Ascending aorta (tissue), 2 donors: ENCODE measurements around the gene PCSK6. TPM values are rescaled to one million over a fixed set of nuclear protein-coding genes. Genes with fewer than 3 reads are reported as not detected.
"Not testable (repeated sequence)": the region's sequence is repeated elsewhere in the genome, so short reads cannot be mapped to it uniquely, and the experiment has no call there.

Experiments used
- DNase-seq, 2 donors: peaks; one replicate each; pipeline ENCODE4 v3.0.0-alpha.2; 2019; ENCODE audit warnings: low spot score in 2 of 2
- H3K27ac ChIP-seq, 2 donors: fragments of 200-600 bp; sonication (generic); one replicate each; pipeline ENCODE4 v1.5.1; 2016 to 2017; ENCODE audit warnings: mild to moderate bottlenecking in 1 of 2
- H3K27me3 ChIP-seq: fragments of 200-600 bp; sonication (generic); one replicate; pipeline ENCODE4 v1.5.1; 2017
- H3K36me3 ChIP-seq, 2 donors: fragments of 200-600 bp; sonication (generic); one replicate each; pipeline ENCODE4 v1.5.1; 2016
- H3K4me1 ChIP-seq, 2 donors: fragments of 200-600 bp; sonication (generic); one replicate each; pipeline ENCODE4 v1.5.1; 2016 to 2017; ENCODE audit warnings: mild to moderate bottlenecking in 1 of 2
- H3K4me3 ChIP-seq, 2 donors: fragments of 200-600 bp; sonication (generic); one replicate each; pipeline ENCODE4 v1.5.1; 2016 to 2017; ENCODE audit warnings: mild to moderate bottlenecking in 1 of 2
- H3K9me3 ChIP-seq, 2 donors: fragments of 200-600 bp; sonication (generic); one replicate each; pipeline ENCODE4 v1.5.1; 2016
- intact Hi-C: fragments of 100-400 bp; cut with DNase I; formaldehyde crosslinking; loops from one replicate; pipeline ENCODE4 v1.15.1; 2023
- total RNA-seq: library from RNA; depleted of rRNA; stranded (reverse); fragments of >200 nt; gene quantifications from one replicate; pipeline ENCODE4 v1.1.0, GENCODE V29; 2016
- TF ChIP-seq, protein P1 (sequence below), 3 experiments: fragments of 200-600 bp in 2 of 3; fragments of 450-650 bp in 1 of 3; sonication (generic) in 2 of 3; IDR thresholded peaks; one replicate each; pipeline ENCODE4 v1.5.1; 2016 to 2019; ENCODE audit warnings: antibody characterized with exemption in 3 of 3, mild to moderate bottlenecking in 1 of 3, moderate library complexity in 1 of 3

Gene PCSK6
- total RNA-seq, 1 donor from 2014 or later: 3.9 TPM

DNA sequence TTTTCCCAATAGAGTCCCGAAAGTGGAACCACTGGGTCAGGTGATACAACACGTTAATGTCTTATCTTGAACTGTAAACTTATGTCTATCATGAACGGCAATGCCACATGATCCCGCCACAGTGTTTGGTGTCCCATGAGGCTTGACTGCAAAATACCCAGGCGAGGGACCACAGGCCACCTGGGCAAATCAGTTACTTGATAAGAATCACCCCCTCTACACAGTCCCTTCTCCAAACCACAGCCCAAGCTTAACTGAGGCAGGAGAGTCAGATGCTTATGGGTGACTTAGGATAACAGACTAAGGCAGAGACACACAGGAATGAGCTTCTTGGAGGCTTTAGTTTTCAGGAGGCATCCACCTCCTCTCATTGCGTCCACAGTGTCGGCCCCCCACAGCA, 151.5 kb downstream of the PCSK6 start:
- intact Hi-C loops: no loop called here
- DNase-seq: no peak
- Histone ChIP-seq H3K27ac (no peak overlapping the region), H3K4me1 (no peaks in the 10 kb centered on the region), H3K36me3 (no peaks in the 10 kb centered on the region), H3K4me3 (no peak overlapping the region), H3K27me3 (no peaks in the 10 kb centered on the region), H3K9me3 (no peaks in the 10 kb centered on the region)
- TF ChIP-seq, protein P1, sequence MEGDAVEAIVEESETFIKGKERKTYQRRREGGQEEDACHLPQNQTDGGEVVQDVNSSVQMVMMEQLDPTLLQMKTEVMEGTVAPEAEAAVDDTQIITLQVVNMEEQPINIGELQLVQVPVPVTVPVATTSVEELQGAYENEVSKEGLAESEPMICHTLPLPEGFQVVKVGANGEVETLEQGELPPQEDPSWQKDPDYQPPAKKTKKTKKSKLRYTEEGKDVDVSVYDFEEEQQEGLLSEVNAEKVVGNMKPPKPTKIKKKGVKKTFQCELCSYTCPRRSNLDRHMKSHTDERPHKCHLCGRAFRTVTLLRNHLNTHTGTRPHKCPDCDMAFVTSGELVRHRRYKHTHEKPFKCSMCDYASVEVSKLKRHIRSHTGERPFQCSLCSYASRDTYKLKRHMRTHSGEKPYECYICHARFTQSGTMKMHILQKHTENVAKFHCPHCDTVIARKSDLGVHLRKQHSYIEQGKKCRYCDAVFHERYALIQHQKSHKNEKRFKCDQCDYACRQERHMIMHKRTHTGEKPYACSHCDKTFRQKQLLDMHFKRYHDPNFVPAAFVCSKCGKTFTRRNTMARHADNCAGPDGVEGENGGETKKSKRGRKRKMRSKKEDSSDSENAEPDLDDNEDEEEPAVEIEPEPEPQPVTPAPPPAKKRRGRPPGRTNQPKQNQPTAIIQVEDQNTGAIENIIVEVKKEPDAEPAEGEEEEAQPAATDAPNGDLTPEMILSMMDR (IDR thresholded peaks at IDR 0.05): no peak

DNA sequence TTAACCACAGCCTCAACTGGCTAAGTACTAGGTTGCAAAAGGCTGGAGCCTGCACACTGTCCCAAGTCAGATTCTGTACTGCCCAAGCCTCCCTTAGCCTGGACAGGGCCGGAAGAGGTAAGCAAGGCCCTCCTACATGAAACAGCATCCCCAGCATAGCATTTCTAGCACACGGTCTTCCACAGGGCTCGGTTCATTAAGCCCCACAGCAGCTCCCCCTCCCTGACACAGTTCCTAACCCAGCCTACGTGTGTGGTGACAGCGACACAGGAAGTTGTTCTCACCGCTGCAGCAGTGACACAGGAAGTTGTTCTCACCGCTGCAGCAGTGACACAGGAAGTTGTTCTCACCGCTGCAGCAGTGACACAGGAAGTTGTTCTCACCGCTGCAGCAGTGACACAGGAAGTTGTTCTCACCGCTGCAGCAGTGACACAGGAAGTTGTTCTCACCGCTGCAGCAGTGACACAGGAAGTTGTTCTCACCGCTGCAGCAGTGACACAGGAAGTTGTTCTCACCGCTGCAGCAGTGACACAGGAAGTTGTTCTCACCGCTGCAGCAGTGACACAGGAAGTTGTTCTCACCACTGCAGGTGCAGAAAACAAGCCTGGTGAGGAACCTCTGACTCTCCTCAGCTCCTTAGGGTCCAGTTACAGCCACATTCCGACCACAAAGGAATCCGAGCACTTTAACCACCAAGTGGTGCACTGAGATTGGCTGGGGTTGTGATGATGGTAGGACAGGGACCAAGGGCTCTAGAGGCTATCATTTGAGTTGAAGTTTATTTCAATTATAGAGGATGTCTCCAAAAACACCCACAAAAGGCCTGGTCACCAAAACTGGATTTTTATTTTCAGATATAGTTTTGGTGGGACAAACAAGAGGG, 155.4 kb downstream of the PCSK6 start:
- H3K36me3 ChIP-seq, intact Hi-C loops, H3K4me1 ChIP-seq: not testable (repeated sequence)

DNA sequence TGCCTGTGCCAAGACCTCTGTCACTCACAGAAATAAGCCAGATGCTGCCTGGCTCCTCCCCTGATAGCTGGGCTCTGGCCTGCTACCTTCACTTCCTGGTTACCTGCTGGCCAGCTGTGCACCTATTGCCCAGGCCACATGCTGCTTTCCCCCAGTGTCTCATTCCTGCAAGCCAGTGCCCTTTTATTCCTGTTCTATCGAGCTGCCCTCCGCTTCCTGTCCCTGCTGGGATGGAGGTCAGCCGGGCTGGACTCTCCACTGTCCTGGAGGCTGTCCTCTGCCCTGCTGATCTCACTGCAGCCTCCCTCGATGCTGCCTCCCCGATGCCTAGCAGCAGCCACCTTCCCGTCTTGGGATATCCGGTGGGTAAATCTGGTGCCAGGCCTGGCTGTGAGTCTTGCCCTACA, 157.4 kb downstream of the PCSK6 start:
- no peak overlapping the region for H3K4me3 ChIP-seq
- intact Hi-C loops: no loop called here
- TF ChIP-seq, protein P1 (IDR thresholded peaks at IDR 0.05): no peak
- H3K4me1 ChIP-seq: no peaks in the 10 kb centered on the region
- no peaks in the 10 kb centered on the region for H3K9me3 ChIP-seq
- no peak overlapping the region for H3K27ac ChIP-seq
- H3K27me3 ChIP-seq: no peaks in the 10 kb centered on the region
- no peak for DNase-seq
- H3K36me3 ChIP-seq: no peaks in the 10 kb centered on the region

More for the DNA sequence above, 155.4 kb downstream of the PCSK6 start:
- not testable (repeated sequence) for DNase-seq, H3K27me3 ChIP-seq, H3K4me3 ChIP-seq, H3K9me3 ChIP-seq, H3K27ac ChIP-seq

DNA sequence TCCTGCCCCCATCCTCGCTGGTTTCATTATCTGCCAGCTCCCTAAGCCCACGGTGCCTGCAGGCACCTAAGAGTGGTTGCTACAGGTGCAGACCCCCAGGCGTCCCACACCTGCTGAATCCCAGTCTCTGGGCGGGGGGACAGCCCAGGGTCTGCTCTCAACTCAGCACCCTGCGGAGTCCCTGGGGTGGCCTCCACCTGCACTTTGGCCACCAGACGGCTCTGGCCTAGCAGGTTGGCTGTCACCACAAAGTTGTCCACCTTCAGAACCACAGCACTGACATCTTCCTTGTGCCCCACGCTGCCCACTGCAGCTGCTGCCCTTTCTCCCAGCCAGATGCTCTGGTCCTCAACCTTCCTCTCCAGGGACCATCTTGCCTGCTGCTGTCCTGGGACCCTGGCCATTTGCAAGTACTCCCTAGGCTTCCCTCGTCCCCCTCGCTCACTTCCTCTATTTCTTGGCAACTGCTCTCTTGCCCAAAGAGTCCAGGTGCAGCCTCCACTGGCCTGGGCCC, 159.6 kb downstream of the PCSK6 start:
- Histone ChIP-seq H3K4me3 (no peak overlapping the region), H3K4me1 (no peaks in the 10 kb centered on the region), H3K36me3 (no peaks in the 10 kb centered on the region), H3K27ac (no peak overlapping the region), H3K9me3 (no peaks in the 10 kb centered on the region), H3K27me3 (no peaks in the 10 kb centered on the region)
- TF ChIP-seq, protein P1 (IDR thresholded peaks at IDR 0.05): no peak
- no peak for DNase-seq
- intact Hi-C loops: no loop called here

DNA sequence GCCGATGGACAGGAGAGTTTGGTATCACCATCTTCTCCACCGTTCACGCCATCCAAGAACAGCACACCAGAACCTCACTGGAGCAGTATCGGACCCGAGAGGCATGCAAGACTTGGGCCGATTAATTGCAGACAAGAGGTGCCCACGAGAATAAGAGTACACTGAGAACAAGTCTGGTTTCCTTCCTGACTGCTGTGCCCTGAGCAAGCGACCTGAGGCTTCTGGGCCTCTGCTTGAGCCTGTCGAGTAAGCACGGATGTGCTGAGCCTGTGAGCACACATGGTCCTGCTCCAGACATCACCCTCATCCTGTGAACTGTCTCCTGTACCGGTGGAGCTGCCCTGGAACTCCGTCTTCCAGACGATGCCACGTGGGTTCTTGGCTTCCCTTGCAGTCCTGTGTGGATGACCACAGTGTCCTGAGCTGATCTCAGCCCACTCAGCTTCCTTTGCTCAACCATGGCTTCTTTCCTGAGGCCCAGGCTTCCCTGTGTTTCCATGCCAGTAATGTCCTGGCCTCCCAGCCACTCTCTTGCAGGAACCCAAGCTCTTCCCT, 160.1 kb downstream of the PCSK6 start:
- TF ChIP-seq, protein P1 (IDR thresholded peaks at IDR 0.05): no peak
- intact Hi-C loops: no loop called here
- no peaks in the 10 kb centered on the region for H3K4me1 ChIP-seq
- no peaks in the 10 kb centered on the region for H3K27me3 ChIP-seq
- no peak overlapping the region for H3K4me3 ChIP-seq
- H3K36me3 ChIP-seq: no peaks in the 10 kb centered on the region
- H3K9me3 ChIP-seq: no peaks in the 10 kb centered on the region
- no peak overlapping the region for H3K27ac ChIP-seq
- no peak for DNase-seq

DNA sequence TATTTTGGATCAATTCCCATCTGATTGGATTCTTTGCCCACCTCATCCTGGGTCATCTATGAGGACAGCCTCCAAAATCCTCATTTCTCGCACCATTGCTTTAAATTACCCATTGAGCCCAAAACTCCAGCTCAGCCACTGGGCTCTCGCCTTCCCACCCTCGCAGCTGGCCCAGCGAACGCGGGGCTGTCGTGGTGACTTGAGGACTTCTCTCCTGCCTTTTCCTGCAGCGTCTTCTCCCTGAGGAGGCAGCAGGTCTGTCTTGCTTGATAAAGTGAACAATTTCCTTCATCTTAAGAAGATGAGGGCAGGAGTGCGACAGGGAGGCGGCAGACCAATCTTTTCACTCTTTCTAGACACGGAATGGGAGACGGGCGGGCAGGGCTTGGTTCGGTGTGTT, 161.5 kb downstream of the PCSK6 start:
- Histone ChIP-seq H3K27ac (no peak overlapping the region), H3K36me3 (no peaks in the 10 kb centered on the region), H3K27me3 (no peaks in the 10 kb centered on the region), H3K4me3 (no peak overlapping the region), H3K4me1 (no peaks in the 10 kb centered on the region), H3K9me3 (no peaks in the 10 kb centered on the region)
- TF ChIP-seq, protein P1 (IDR thresholded peaks at IDR 0.05): no peak
- DNase-seq: no peak
- intact Hi-C loops: no loop called here
